GM23248 (cell line): ENCODE data around the gene CHRM2.

Source experiments
- EZH2 ChIP-seq: fragments of 200-600 bp; sonication (generic); IDR thresholded peaks from 2 replicates; pipeline ENCODE4 v1.6.1; 2018; ENCODE audit warnings: antibody characterized with exemption, mild to moderate bottlenecking; ENCODE audit not compliant: insufficient read depth, poor library complexity, severe bottlenecking
- EZH2phosphoT487 ChIP-seq: fragments of 200-600 bp; sonication (generic); IDR thresholded peaks from 2 replicates; pipeline ENCODE4 v1.6.1; 2018; ENCODE audit warnings: antibody characterized with exemption, moderate library complexity, mild to moderate bottlenecking, low read depth; ENCODE audit not compliant: insufficient read depth

GRCh38 chr7:137026176-137026500 lies 157.7 kb downstream of the CHRM2 start:
- TF ChIP-seq EZH2 (no peak), EZH2phosphoT487 (no peak)
